ENCODE measurements around the gene PATE1.
"Not testable (repeated sequence)": the region's sequence is repeated elsewhere in the genome, so short reads cannot be mapped to it uniquely, and the experiment has no call there.

PATE1 gene

GRCh38 chr11:125745979-125746378 is at the start of gene PATE1:
Gene PATE1 (plus strand): TSS chr11:125746279. CDS start chr11:125746305, 26 bp downstream.
- no peak for DNase-seq

DNA sequence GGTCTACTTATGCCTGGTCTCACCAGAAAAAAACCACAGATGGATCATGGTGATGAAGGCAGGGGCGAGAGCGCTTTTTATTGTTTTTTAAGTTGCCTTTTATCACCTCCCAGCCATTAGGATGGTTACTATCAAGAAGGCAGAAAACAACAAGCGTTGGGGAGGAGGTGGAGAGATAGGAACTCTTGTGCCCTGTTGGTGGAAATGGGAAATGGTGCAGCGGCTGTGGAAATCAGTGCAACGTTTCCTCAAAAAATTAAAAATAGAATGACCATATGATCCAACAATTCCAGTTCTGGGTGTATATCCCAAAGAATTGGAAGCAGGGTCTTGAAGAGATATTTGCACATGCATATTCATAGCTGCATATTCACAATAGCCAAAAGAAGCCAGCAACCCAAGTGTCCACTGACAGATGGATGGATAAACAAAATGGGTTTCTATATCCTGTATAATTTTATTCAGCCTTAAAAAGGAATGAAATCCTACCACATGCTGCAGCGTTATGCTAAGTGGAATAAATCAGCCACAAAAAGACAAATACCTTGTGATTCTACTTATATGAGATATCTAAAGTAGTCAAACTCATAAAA is 45.0 kb upstream of the PATE1 start:
- DNase-seq = no peak

DNA sequence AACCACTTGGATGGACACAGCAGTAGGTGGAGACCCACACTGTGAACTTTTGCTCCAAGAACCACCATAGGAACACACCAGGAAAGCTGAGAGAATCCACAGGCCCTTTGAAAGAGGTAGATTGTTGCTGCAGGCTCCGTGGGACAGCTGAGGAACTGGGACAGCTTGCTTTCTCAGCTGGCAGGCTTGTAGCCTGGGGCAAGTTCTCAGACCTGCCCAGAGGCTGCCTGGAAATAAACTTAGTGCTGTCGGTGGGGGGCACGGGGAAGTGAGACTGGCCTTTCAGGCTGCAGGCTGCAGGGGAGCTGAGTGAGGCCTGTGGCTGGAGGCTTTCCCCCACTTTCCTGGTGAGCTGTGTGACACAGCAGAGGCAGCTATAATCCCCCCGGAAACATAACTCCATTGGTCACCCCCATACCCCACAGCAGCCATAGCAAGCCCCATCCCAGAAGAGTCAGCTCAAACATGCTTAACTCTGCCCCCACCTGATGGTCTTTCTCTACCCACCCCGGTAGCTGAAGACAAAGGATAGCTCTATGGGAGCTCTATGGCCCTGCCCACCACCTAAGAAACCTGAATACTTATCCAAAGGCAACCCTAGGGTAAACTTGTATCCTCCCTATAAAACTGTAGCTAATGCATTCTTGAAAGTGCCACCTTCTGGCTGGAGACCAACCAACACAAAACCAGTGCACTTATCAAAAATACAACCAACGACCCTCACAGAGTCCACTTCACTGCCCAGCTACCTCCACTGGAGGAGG is 44.0 kb upstream of the PATE1 start:
- DNase-seq = no peak

GRCh38 chr11:125704686-125705085 is 41.4 kb upstream of the PATE1 start:
- DNase-seq = not testable (repeated sequence)

GRCh38 chr11:125720781-125721180 is 25.3 kb upstream of the PATE1 start:
- DNase-seq = no peak

- DNase-seq = no peak
Measured at GRCh38 chr11:125724125-125724524, 22.0 kb upstream of the PATE1 start.

DNA sequence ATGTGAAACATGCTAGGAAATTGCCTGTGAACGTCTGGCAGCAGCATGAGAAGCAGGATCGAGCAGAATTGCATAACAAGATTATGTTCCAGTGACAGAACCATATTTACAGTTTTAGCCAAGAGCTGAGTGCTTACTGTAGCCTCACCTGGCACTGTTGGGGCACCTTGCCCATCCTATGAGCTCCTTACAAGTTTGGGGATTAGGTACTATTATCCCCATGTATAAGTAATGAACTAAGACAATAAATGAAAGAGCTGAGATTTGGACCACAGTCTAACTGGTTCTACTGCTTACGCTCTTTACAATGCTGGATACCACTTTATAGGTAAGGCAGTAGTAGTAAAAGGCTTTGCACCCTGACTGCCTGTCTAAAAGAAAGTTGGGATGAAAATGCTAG is 17.1 kb upstream of the PATE1 start:
- DNase-seq = no peak

DNA sequence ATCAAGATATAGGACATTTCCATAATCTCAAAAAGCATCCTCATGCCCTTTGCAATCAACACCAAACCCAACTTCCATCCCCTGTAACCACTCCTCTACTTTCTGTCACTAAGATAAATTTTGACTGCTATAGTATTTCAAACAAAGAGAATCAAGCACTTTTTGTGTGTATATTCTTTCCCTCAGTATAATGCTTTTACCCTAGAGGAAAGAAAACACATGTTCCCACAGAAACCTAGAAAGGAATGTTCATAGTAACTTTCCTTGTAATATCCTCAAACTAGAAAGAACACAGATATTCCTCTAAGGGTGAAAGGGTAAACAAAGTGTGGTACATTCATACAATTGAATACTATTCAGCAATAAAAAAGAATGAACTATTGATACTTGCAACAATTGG is 5.5 kb upstream of the PATE1 start:
- DNase-seq = no peak

DNA sequence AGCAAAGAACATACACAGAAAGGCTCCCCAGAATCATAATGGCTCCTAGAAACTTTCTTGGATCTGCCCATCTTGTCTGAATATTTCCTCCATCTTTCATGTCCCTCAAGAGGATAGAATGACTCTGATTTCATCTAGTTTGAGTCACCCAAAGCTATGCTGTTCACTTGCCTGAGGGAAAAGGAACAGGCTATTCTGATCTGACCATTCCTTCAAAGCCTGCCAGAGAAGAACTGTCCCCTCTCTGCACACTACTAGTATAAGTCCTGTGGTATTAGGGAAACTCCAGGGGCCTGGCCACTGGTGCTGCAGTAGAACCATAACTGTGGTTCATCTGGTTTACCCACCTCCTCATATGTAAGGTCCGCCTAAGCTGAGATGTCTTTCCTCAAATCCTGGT is 2.4 kb upstream of the PATE1 start:
- DNase-seq = no peak

DNA sequence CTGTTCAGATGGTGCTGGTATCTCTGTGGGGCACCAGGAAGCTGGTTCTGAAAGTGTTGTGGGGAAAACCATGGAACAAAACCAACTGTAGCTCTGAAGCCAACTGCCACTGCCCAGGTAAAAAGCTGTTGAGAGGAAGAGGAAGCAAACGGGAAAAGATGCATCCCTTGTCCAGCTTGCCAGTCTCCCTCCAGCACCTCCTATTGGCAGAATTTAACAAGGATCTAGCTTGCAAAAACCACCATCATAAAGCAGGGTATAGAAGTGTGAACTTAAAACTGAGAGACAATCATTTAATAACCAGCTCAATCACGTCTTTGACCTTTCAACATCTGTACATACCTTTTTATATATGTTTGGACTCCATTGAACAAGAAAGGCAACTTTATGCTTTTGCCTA is 4.5 kb downstream of the PATE1 start:
- no peak for DNase-seq

- DNase-seq = no peak
Measured at GRCh38 chr11:125756050-125756449, 10.0 kb downstream of the PATE1 start.

DNA sequence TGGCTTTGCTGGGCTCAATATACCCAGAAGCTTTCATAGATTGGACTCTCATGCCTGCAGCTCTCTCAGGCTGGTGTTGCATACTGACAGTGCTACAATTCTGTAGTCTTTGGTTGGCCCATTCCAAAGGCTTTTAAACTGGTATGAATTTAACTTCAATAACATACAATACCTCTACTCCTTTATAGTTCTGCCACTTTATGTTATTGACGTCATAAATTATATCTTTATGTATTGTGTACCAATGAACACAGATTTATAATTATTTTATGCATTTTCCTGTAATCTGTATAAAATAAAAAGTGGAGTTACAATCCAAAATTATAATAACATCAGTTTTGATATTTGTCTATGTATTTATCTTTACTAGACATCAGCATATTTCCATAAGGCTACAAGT is 16.4 kb downstream of the PATE1 start:
- DNase-seq = no peak

GRCh38 chr11:125763483-125763882 is 17.4 kb downstream of the PATE1 start:
- no peak for DNase-seq

- no peak for DNase-seq
Measured at GRCh38 chr11:125766251-125766650, 20.2 kb downstream of the PATE1 start.

GRCh38 chr11:125768336-125769046 is 22.4 kb downstream of the PATE1 start:
- no peak for DNase-seq

- no peak for DNase-seq
Measured at GRCh38 chr11:125770583-125770982, 24.5 kb downstream of the PATE1 start.

- DNase-seq = no peak
Measured at GRCh38 chr11:125772834-125773505, 26.9 kb downstream of the PATE1 start.

- no peak for DNase-seq
Measured at GRCh38 chr11:125773516-125773915, 27.4 kb downstream of the PATE1 start.

GRCh38 chr11:125777309-125777708 is 31.2 kb downstream of the PATE1 start:
- no peak for DNase-seq

GRCh38 chr11:125778728-125779127 is 32.6 kb downstream of the PATE1 start, which contains the start of gene PATE2:
Gene PATE2 (minus strand): TSS chr11:125778828. CDS start chr11:125778773, 55 bp downstream.
- no peak for DNase-seq

GRCh38 chr11:125784678-125785077 is 38.6 kb downstream of the PATE1 start:
- DNase-seq = no peak

GRCh38 chr11:125787827-125788226 is 41.7 kb downstream of the PATE1 start, which contains the start of gene PATE3:
Gene PATE3 (plus strand): TSS chr11:125788127. CDS start chr11:125788152, 25 bp downstream.
- DNase-seq = no peak

DNA sequence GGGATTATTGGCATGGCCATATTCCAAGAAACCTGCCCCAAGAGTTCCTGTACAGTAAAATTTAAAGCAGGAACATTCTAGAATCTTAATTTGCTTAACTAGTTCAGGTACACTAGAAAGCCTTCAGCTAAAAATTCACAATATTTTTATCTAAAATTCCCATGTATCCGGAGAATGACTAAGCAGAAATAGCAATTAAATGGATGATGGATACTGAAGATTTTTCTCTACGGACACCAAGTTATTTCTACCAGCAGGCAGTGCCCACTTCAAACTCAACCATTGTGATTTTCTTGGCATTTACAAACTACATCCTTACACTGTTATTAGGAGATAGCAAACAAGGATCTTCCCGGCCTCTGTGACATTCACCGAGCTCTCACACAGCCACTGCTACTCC is 44.7 kb downstream of the PATE1 start:
- DNase-seq = no peak
